Panc1 (cell line): ENCODE data around the gene ZNF823. TPM values are rescaled to one million over a fixed set of nuclear protein-coding genes. Genes with fewer than 3 reads are reported as not detected.

Experiments
- ATAC-seq: fragments of 200-7000 bp; cut with Tn5 transposase; 2 replicates; pipeline ENCODE4 v1.9.1; 2020; ENCODE audit warnings: mild to moderate bottlenecking, moderate library complexity
- BruUV-seq: library from RNA; stranded (reverse); fragments of 400-500 nt; replicated peaks from 2 replicates; lab custom pipeline; 2021; lab: Mats Ljungman, UMichigan
- CTCF ChIA-PET: fragments of 300-600 bp; sonication (Branson Sonifier 250); formaldehyde crosslinking; loops from one replicate; lab custom pipeline; 2022; ENCODE audit warnings: antibody characterized with exemption; lab: Charles Lee
- POLR2A ChIA-PET: fragments of 300-600 bp; sonication (Branson Sonifier 250); formaldehyde crosslinking; loops from one replicate; lab custom pipeline; 2022; ENCODE audit warnings: antibody characterized with exemption; lab: Charles Lee
- DNase-seq: peaks from one replicate; pipeline ENCODE4 v3.0.0-alpha.2; 2010; ENCODE audit warnings: low read depth, low spot score
- H3K27ac ChIP-seq: 2 replicates; pipeline ENCODE4 v1.5.1; 2011; ENCODE audit warnings: mild to moderate bottlenecking, low read length, inconsistent platforms
- H3K27me3 ChIP-seq: fragments of 200-500 bp; sonication (Bioruptor generic); 2 replicates; pipeline ENCODE4 v1.6.0; 2014; ENCODE audit warnings: low read length, inconsistent platforms; ENCODE audit not compliant: control insufficient read depth, insufficient read depth
- H3K36me3 ChIP-seq: fragments of 200-500 bp; sonication (Bioruptor generic); 2 replicates; pipeline ENCODE4 v1.5.1; 2014; ENCODE audit warnings: inconsistent platforms, mild to moderate bottlenecking, low read length, moderate library complexity; ENCODE audit not compliant: control insufficient read depth, insufficient read depth
- H3K4me1 ChIP-seq: 2 replicates; pipeline ENCODE4 v1.5.1; 2011; ENCODE audit warnings: inconsistent platforms, mild to moderate bottlenecking, low read length, moderate library complexity; ENCODE audit not compliant: control insufficient read depth, insufficient read depth
- H3K4me3 ChIP-seq, 2 experiments: 2 replicates each; pipeline ENCODE4 v1.5.1; 2011 to 2012; ENCODE audit warnings: low read depth in 2 of 2, low read length in 2 of 2, mild to moderate bottlenecking in 2 of 2, inconsistent platforms in 1 of 2, moderate library complexity in 1 of 2
- H3K9me3 ChIP-seq: fragments of 200-500 bp; sonication (Bioruptor generic); 2 replicates; pipeline ENCODE4 v1.5.1; 2014; ENCODE audit warnings: low read depth, mild to moderate bottlenecking, inconsistent platforms, low read length, moderate library complexity; ENCODE audit not compliant: control insufficient read depth, insufficient read depth
- POLR2AphosphoS5 ChIP-seq: IDR thresholded peaks from 2 replicates; pipeline ENCODE4 v1.6.1; 2012; ENCODE audit warnings: mild to moderate bottlenecking, low read depth, low read length, moderate library complexity
- SIN3A ChIP-seq: IDR thresholded peaks from 2 replicates; pipeline ENCODE4 v1.6.1; 2012; ENCODE audit warnings: low read depth, mild to moderate bottlenecking, low read length, moderate library complexity, borderline replicate concordance; ENCODE audit not compliant: insufficient read depth
- TCF7L2 ChIP-seq: IDR thresholded peaks from 2 replicates; pipeline ENCODE4 v1.6.1; 2011; ENCODE audit warnings: mild to moderate bottlenecking, low read depth, low read length, inconsistent platforms
- in situ Hi-C: cut with HindIII; loops from 2 replicates; pipeline ENCODE4 v1.10.0; 2016; ENCODE audit warnings: low sequenced_read_pairs, low pct_unique_long_range_greater_than_20kb
- intact Hi-C: fragments of 100-400 bp; cut with micrococcal nuclease; formaldehyde crosslinking; loops from one replicate; pipeline ENCODE4 v1.10.0; 2022; ENCODE audit not compliant: unreplicated experiment
- total RNA-seq: library from RNA; stranded (reverse); gene quantifications from one replicate; pipeline ENCODE4 v1.2.1, GENCODE V29; 2021; ENCODE audit not compliant: unreplicated experiment
- TF ChIP-seq, protein P1 (sequence below): fragments of 450-650 bp; IDR thresholded peaks from 2 replicates; pipeline ENCODE4 v1.5.1; 2017; ENCODE audit warnings: mild to moderate bottlenecking
- TF ChIP-seq, protein P2 (sequence below), 2 experiments: IDR thresholded peaks; 2 replicates each; pipeline ENCODE4 v1.6.1; 2011 to 2012; ENCODE audit warnings: low read depth in 2 of 2, control low read depth in 1 of 2, low read length in 1 of 2, mild to moderate bottlenecking in 1 of 2, moderate library complexity in 1 of 2; ENCODE audit not compliant: insufficient read depth in 1 of 2

ZNF823 gene
- total RNA-seq, 1 experiment from 2014 or later = 5.0 TPM

GRCh38 chr19:11736696-11737095, 2.0 kb downstream of the ZNF823 start:
- H3K4me1 ChIP-seq = peaks cover 7% of the 10 kb centered on the region
- DNase-seq (no peak), ATAC-seq (no peak)
- H3K27ac ChIP-seq = no peak overlapping the region
- CTCF ChIA-PET = no interaction called here
- no peaks in the 10 kb centered on the region for H3K36me3 ChIP-seq
- no peaks in the 10 kb centered on the region for H3K9me3 ChIP-seq
- in situ Hi-C loops (no loop called here), intact Hi-C loops (no loop called here)
- TF ChIP-seq TCF7L2 = no peak
- TF ChIP-seq, protein P1, sequence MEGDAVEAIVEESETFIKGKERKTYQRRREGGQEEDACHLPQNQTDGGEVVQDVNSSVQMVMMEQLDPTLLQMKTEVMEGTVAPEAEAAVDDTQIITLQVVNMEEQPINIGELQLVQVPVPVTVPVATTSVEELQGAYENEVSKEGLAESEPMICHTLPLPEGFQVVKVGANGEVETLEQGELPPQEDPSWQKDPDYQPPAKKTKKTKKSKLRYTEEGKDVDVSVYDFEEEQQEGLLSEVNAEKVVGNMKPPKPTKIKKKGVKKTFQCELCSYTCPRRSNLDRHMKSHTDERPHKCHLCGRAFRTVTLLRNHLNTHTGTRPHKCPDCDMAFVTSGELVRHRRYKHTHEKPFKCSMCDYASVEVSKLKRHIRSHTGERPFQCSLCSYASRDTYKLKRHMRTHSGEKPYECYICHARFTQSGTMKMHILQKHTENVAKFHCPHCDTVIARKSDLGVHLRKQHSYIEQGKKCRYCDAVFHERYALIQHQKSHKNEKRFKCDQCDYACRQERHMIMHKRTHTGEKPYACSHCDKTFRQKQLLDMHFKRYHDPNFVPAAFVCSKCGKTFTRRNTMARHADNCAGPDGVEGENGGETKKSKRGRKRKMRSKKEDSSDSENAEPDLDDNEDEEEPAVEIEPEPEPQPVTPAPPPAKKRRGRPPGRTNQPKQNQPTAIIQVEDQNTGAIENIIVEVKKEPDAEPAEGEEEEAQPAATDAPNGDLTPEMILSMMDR = no peak
- TF ChIP-seq SIN3A = no peak
- TF ChIP-seq, protein P2, sequence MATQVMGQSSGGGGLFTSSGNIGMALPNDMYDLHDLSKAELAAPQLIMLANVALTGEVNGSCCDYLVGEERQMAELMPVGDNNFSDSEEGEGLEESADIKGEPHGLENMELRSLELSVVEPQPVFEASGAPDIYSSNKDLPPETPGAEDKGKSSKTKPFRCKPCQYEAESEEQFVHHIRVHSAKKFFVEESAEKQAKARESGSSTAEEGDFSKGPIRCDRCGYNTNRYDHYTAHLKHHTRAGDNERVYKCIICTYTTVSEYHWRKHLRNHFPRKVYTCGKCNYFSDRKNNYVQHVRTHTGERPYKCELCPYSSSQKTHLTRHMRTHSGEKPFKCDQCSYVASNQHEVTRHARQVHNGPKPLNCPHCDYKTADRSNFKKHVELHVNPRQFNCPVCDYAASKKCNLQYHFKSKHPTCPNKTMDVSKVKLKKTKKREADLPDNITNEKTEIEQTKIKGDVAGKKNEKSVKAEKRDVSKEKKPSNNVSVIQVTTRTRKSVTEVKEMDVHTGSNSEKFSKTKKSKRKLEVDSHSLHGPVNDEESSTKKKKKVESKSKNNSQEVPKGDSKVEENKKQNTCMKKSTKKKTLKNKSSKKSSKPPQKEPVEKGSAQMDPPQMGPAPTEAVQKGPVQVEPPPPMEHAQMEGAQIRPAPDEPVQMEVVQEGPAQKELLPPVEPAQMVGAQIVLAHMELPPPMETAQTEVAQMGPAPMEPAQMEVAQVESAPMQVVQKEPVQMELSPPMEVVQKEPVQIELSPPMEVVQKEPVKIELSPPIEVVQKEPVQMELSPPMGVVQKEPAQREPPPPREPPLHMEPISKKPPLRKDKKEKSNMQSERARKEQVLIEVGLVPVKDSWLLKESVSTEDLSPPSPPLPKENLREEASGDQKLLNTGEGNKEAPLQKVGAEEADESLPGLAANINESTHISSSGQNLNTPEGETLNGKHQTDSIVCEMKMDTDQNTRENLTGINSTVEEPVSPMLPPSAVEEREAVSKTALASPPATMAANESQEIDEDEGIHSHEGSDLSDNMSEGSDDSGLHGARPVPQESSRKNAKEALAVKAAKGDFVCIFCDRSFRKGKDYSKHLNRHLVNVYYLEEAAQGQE (IDR thresholded peaks at IDR 0.05; ENCODE audit: insufficient read depth in 1 of 2, low read depth in 2 of 2, low read length in 1 of 2) = no peak
- no peak for TF ChIP-seq POLR2AphosphoS5
- no peaks in the 10 kb centered on the region for H3K27me3 ChIP-seq
- BruUV-seq = no TSS peak
- no peak overlapping the region for H3K4me3 ChIP-seq
- POLR2A ChIA-PET = no interaction called here

DNA sequence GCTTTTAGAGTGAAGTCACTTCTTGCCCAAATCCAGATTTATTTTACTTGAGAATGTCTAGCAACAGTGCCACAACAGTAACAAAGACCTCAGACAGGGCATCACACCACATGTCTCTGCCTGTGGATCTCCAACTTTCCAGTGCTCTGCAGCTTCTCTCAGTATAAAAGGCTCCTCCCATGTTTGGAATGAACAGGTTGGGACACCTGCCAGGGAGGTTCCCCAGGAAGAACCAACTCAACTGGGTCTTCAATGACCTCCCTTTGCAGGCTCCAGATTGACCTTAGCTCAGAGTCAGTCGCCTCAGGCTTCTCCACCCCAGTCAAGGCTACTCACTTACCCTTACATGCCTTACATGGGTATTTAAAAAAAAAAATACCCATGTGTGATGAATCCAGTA, 3.4 kb downstream of the ZNF823 start:
- no peak overlapping the region for H3K27ac ChIP-seq
- TF ChIP-seq, protein P2 (IDR thresholded peaks at IDR 0.05; ENCODE audit: insufficient read depth in 1 of 2, low read depth in 2 of 2, low read length in 1 of 2) = no peak
- TF ChIP-seq POLR2AphosphoS5 (no peak), TCF7L2 (no peak)
- BruUV-seq = no TSS peak
- H3K4me3 ChIP-seq = no peak overlapping the region
- no peaks in the 10 kb centered on the region for H3K27me3 ChIP-seq
- intact Hi-C loops = no loop called here
- peaks cover 7% of the 10 kb centered on the region for H3K4me1 ChIP-seq
- in situ Hi-C loops = no loop called here
- H3K9me3 ChIP-seq = no peaks in the 10 kb centered on the region
- ChIA-PET CTCF (no interaction called here), POLR2A (no interaction called here)
- ATAC-seq (no peak), DNase-seq (no peak)
- no peaks in the 10 kb centered on the region for H3K36me3 ChIP-seq
